ENCODE results near the gene NCLN. TPM values are rescaled to one million over a fixed set of nuclear protein-coding genes. Genes with fewer than 3 reads are reported as not detected.
"Not testable (repeated sequence)": the region's sequence is repeated elsewhere in the genome, so short reads cannot be mapped to it uniquely, and the experiment has no call there.

Gene NCLN
- total and polyA plus RNA-seq, 9 donors = 14.9 to 37.4 (median 32.4) TPM

- Histone ChIP-seq H3K4me1 (ENCODE audit: control insufficient read depth, insufficient read depth, low read length) (no peaks in the 10 kb centered on the region), H3K27ac (ENCODE audit: low read length) (no peak overlapping the region), H3K9me3 (replicated peaks; ENCODE audit: control insufficient read depth, low read depth, low read length) (no peaks in the 10 kb centered on the region), H3K27me3 (ENCODE audit: control insufficient read depth, insufficient read depth, low read length) (no peaks in the 10 kb centered on the region), H3K4me3 (ENCODE audit: low read length) (no peak overlapping the region), H3K36me3 (ENCODE audit: control insufficient read depth, insufficient read depth, low read length) (peaks cover 30% of the 10 kb centered on the region)
- 57% methylated on average over 13 of the region's 20 CpGs for WGBS (ENCODE audit: insufficient coverage)
- no peak for DNase-seq
Observed at GRCh38 chr19:3210347-3211017, 24.8 kb downstream of the NCLN start.

- WGBS (ENCODE audit: insufficient coverage) = 44% methylated on average over 6 of the region's 12 CpGs
- peaks cover 25% of the 10 kb centered on the region for H3K36me3 ChIP-seq (ENCODE audit: control insufficient read depth, insufficient read depth, low read length)
Observed at GRCh38 chr19:3211191-3211590, 25.5 kb downstream of the NCLN start.

DNA sequence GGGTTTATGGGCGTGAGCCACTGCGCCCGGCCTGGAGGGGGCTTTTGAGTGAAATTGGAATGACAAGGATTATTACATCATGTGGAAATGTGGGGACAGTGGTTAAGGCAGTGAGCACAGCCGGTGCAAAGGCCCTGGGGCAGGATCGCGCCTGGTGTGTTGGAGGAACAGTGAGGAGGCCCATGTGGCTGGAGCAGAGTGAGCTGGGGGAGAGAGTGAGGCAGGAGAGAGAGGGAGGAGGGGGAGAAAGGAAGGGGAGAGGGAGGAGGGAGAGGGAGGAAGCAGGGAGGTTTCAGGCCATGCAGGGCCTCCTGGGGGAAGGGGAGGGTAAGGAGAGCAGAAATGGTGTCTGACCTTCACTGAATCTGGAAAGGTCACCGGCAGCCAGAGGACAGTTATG, 27.4 kb downstream of the NCLN start:
- no peak overlapping the region for H3K27ac ChIP-seq (ENCODE audit: low read length)
- H3K4me3 ChIP-seq (ENCODE audit: low read length) = no peak overlapping the region
- 88% methylated on average over 7 of the region's 7 CpGs for WGBS (ENCODE audit: insufficient coverage)

More at GRCh38 chr19:3211191-3211590, 25.5 kb downstream of the NCLN start:
- no peaks in the 10 kb centered on the region for H3K27me3 ChIP-seq (ENCODE audit: control insufficient read depth, insufficient read depth, low read length)
- no peaks in the 10 kb centered on the region for H3K9me3 ChIP-seq (replicated peaks; ENCODE audit: control insufficient read depth, low read depth, low read length)
- H3K4me3 ChIP-seq (ENCODE audit: low read length) = no peak overlapping the region
- DNase-seq = no peak
- no peaks in the 10 kb centered on the region for H3K4me1 ChIP-seq (ENCODE audit: control insufficient read depth, insufficient read depth, low read length)
- H3K27ac ChIP-seq (ENCODE audit: low read length) = no peak overlapping the region

DNA sequence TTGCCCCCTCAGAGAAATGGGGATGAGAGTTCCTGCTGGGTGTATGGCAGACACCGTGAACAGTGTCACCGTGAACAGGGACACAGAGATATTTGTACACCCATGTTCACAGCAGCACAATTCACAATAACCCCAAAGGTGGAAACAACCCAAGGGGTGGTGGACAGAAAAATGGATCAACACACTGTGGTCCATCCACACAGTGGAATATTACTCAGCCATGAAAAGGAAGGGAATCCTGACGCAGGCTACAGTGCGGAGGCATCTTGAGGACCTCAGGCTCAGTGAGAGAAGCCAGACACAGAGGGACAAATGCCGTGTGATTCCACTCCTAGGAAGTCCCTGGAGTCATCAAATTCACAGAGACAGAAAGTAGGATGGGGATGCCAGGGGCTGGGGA, 31.1 kb downstream of the NCLN start:
- no peak for DNase-seq
- Histone ChIP-seq H3K27me3 (ENCODE audit: control insufficient read depth, insufficient read depth, low read length) (peaks cover 2% of the 10 kb centered on the region), H3K36me3 (ENCODE audit: control insufficient read depth, insufficient read depth, low read length) (no peaks in the 10 kb centered on the region), H3K4me1 (ENCODE audit: control insufficient read depth, insufficient read depth, low read length) (no peaks in the 10 kb centered on the region), H3K4me3 (ENCODE audit: low read length) (no peak overlapping the region), H3K9me3 (replicated peaks; ENCODE audit: control insufficient read depth, low read depth, low read length) (peaks cover 2% of the 10 kb centered on the region), H3K27ac (ENCODE audit: low read length) (no peak overlapping the region)
- WGBS (ENCODE audit: insufficient coverage) = 76% methylated on average over 3 of the region's 5 CpGs

More for the DNA sequence above, 27.4 kb downstream of the NCLN start:
- Histone ChIP-seq H3K4me1 (ENCODE audit: control insufficient read depth, insufficient read depth, low read length) (no peaks in the 10 kb centered on the region), H3K36me3 (ENCODE audit: control insufficient read depth, insufficient read depth, low read length) (peaks cover 9% of the 10 kb centered on the region), H3K9me3 (replicated peaks; ENCODE audit: control insufficient read depth, low read depth, low read length) (peaks cover 2% of the 10 kb centered on the region), H3K27me3 (ENCODE audit: control insufficient read depth, insufficient read depth, low read length) (no peaks in the 10 kb centered on the region)
- DNase-seq = no peak

DNA sequence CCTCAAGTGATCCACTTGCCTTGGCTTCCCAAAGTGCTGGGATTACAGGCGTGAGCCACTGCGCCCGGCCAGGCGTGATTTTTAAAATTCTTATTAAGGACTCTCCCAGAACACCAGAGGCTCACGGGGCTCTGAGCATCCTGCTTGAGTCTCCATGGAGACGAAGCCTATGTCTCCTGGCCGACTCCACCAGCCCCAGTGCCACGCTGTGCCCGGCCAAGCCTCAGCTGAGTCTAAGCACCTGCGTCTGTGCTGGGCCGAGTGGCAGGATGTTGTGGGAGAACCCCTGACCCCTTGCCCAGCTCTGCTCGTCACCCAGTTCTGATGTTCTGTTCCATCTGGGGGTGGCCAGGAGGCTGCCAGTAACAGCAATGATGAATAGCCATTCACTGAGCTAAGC, 34.8 kb downstream of the NCLN start:
- H3K9me3 ChIP-seq (replicated peaks; ENCODE audit: control insufficient read depth, low read depth, low read length) = peaks cover 2% of the 10 kb centered on the region
- H3K27me3 ChIP-seq (ENCODE audit: control insufficient read depth, insufficient read depth, low read length) = peaks cover 16% of the 10 kb centered on the region
- no peaks in the 10 kb centered on the region for H3K36me3 ChIP-seq (ENCODE audit: control insufficient read depth, insufficient read depth, low read length)
- H3K4me1 ChIP-seq (ENCODE audit: control insufficient read depth, insufficient read depth, low read length) = no peaks in the 10 kb centered on the region
- H3K4me3 ChIP-seq (ENCODE audit: low read length) = no peak overlapping the region
- H3K27ac ChIP-seq (ENCODE audit: low read length) = no peak overlapping the region
- DNase-seq = no peak
- WGBS (ENCODE audit: insufficient coverage) = 68% methylated on average over 12 of the region's 12 CpGs

- not testable (repeated sequence) for H3K9me3 ChIP-seq (replicated peaks; ENCODE audit: control insufficient read depth, low read depth, low read length); H3K27ac ChIP-seq (ENCODE audit: low read length); DNase-seq; H3K4me1 ChIP-seq (ENCODE audit: control insufficient read depth, insufficient read depth, low read length); H3K4me3 ChIP-seq (ENCODE audit: low read length); H3K36me3 ChIP-seq (ENCODE audit: control insufficient read depth, insufficient read depth, low read length)
- H3K27me3 ChIP-seq (ENCODE audit: control insufficient read depth, insufficient read depth, low read length) = peaks cover 26% of the 10 kb centered on the region
- WGBS (ENCODE audit: insufficient coverage) = 80% methylated on average over 2 of the region's 5 CpGs
Observed at GRCh38 chr19:3221576-3221975, 35.8 kb downstream of the NCLN start.

DNA sequence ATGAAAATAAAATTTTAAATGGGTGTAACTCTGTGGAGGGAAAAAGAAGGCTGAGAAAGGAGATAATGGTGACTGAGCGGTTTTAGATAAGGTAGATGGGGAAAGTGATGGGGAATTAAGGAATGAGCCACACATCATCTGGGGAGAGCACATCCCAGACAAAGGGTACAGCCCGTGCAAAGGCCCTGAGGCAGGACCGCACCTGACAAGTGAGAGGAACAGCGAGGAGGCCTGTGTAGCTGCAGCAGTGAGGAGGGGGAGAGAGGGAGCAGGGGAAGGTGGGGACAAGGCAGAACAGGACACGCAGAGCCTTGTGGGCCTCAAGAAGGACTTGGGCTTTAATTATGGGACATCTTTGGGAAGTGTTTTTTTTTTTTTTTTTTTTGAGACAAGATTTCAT, 37.0 kb downstream of the NCLN start:
- Histone ChIP-seq H3K27me3 (ENCODE audit: control insufficient read depth, insufficient read depth, low read length) (peaks cover 37% of the 10 kb centered on the region), H3K4me3 (ENCODE audit: low read length) (no peak overlapping the region), H3K9me3 (replicated peaks; ENCODE audit: control insufficient read depth, low read depth, low read length) (no peaks in the 10 kb centered on the region), H3K4me1 (ENCODE audit: control insufficient read depth, insufficient read depth, low read length) (no peaks in the 10 kb centered on the region), H3K27ac (ENCODE audit: low read length) (no peak overlapping the region), H3K36me3 (ENCODE audit: control insufficient read depth, insufficient read depth, low read length) (no peaks in the 10 kb centered on the region)
- WGBS (ENCODE audit: insufficient coverage) = 87% methylated on average over 5 of the region's 5 CpGs
- DNase-seq = no peak

DNA sequence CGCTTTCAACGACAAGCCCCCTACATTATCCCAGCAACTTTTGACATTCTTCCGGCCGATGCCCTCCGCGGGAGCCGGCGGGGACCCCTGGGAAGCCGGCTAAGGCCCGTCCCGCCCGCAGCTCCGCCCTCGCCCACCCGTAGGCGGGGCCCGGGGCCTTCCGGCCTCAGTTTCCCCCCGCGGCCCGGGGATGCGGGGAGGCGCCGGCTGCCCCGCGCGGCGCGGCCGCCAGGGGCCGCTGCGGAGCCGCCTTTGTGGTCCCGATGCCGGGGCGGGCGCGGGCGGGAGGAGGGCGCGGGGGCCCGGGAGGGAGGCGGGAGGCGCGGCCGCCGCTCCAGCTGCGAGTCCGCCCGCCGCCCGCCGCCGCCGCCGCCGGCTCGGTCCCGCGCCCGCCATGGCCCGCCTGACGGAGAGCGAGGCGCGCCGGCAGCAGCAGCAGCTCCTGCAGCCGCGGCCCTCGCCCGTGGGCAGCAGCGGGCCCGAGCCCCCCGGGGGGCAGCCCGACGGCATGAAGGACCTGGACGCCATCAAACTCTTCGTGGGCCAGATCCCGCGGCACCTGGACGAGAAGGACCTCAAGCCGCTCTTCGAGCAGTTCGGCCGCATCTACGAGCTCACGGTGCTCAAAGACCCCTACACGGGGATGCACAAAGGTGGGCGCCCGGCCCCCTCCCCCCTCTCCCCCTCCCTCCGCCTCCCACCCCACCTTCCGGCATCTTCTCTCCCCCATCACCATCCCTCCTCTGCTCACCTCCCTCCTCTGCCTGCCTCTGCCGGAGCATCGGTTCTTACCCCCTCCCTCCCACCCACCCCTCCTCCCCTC, 38.8 kb downstream of the NCLN start, which contains the start of gene CELF5:
Gene CELF5 (plus strand): TSS at position 316 of the 823 bp plus-strand sequence. CDS start 79 bp downstream, at position 395.
- no peak within 1 kb of the TSS for H3K4me3 ChIP-seq (ENCODE audit: low read length)
- under 1% methylated on average over 87 of the region's 94 CpGs for WGBS (ENCODE audit: insufficient coverage)
- no peaks in the 10 kb centered on the region for H3K36me3 ChIP-seq (ENCODE audit: control insufficient read depth, insufficient read depth, low read length)
- peaks cover 3% of the 10 kb centered on the region for H3K4me1 ChIP-seq (ENCODE audit: control insufficient read depth, insufficient read depth, low read length)
- H3K9me3 ChIP-seq (replicated peaks; ENCODE audit: control insufficient read depth, low read depth, low read length) = no peaks in the 10 kb centered on the region
- no peak within 1 kb of the TSS for H3K27ac ChIP-seq (ENCODE audit: low read length)
- peaks cover 52% of the 10 kb centered on the region for H3K27me3 ChIP-seq (ENCODE audit: control insufficient read depth, insufficient read depth, low read length)
- DNase-seq = peak; percentile 69

DNA sequence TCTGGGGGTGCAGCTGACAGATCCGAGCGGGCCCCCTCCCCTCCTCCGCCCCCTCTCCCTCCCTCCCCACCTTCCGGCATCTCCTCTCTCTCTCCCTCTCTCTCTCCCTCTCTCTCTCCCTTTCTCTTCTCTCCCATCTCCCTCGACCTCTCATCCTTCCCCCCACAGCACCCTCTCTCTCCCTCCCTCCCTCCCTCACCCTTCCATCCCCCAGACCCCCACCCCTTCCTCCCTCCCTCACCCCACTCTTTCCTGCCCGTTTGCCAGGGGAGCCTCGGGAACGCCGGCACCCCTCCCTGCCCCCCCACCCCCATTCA, 39.4 kb downstream of the NCLN start:
- WGBS (ENCODE audit: insufficient coverage) = 0% methylated on average over 4 of the region's 9 CpGs
- Histone ChIP-seq H3K36me3 (ENCODE audit: control insufficient read depth, insufficient read depth, low read length) (no peaks in the 10 kb centered on the region), H3K9me3 (replicated peaks; ENCODE audit: control insufficient read depth, low read depth, low read length) (no peaks in the 10 kb centered on the region), H3K4me1 (ENCODE audit: control insufficient read depth, insufficient read depth, low read length) (peaks cover 3% of the 10 kb centered on the region), H3K27ac (ENCODE audit: low read length) (no peak overlapping the region), H3K4me3 (ENCODE audit: low read length) (no peak overlapping the region), H3K27me3 (ENCODE audit: control insufficient read depth, insufficient read depth, low read length) (peaks cover 55% of the 10 kb centered on the region)
- DNase-seq = no peak

DNA sequence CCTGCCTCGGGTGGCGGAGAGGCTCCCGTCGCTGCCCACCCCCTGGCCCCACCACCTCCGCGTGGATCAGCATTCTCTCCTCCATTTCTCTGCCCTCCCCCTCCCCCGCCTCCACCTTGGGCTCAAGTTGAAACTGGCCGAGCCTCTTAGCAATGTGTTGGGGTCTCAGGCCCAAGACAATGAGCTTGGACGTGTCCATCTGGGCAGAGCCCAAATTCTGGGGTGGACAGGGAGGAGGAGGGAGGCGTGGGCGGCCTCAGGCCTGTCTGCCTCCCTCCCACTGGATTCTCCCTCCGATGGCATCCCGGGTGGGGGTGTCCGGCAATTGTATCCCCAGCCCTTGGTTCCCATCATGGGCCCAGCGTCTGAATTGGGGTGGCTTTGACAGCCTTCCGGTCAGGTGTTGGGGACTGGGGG, 40.0 kb downstream of the NCLN start:
- Histone ChIP-seq H3K9me3 (replicated peaks; ENCODE audit: control insufficient read depth, low read depth, low read length) (no peaks in the 10 kb centered on the region), H3K27me3 (ENCODE audit: control insufficient read depth, insufficient read depth, low read length) (peaks cover 60% of the 10 kb centered on the region), H3K4me1 (ENCODE audit: control insufficient read depth, insufficient read depth, low read length) (peaks cover 3% of the 10 kb centered on the region), H3K36me3 (ENCODE audit: control insufficient read depth, insufficient read depth, low read length) (no peaks in the 10 kb centered on the region), H3K27ac (ENCODE audit: low read length) (no peak overlapping the region), H3K4me3 (ENCODE audit: low read length) (no peak overlapping the region)
- no peak for DNase-seq
- WGBS (ENCODE audit: insufficient coverage) = 27% methylated on average over 6 of the region's 16 CpGs
